Lower leg skin (tissue), 3 donors: ENCODE results near the gene HOXA1.

Experiments
- POLR2A ChIP-seq, 2 donors: fragments of 450-650 bp; IDR thresholded peaks; one replicate each; pipeline ENCODE4 v1.6.1; 2016 to 2017; ENCODE audit warnings: antibody characterized with exemption in 2 of 2, mild to moderate bottlenecking in 1 of 2, moderate library complexity in 1 of 2
- TF ChIP-seq, protein P1 (sequence below), 3 donors: fragments of 450-650 bp; IDR thresholded peaks; one replicate each; pipeline ENCODE4 v1.5.1; 2016; ENCODE audit warnings: antibody characterized with exemption in 3 of 3, mild to moderate bottlenecking in 3 of 3, moderate library complexity in 2 of 3

DNA sequence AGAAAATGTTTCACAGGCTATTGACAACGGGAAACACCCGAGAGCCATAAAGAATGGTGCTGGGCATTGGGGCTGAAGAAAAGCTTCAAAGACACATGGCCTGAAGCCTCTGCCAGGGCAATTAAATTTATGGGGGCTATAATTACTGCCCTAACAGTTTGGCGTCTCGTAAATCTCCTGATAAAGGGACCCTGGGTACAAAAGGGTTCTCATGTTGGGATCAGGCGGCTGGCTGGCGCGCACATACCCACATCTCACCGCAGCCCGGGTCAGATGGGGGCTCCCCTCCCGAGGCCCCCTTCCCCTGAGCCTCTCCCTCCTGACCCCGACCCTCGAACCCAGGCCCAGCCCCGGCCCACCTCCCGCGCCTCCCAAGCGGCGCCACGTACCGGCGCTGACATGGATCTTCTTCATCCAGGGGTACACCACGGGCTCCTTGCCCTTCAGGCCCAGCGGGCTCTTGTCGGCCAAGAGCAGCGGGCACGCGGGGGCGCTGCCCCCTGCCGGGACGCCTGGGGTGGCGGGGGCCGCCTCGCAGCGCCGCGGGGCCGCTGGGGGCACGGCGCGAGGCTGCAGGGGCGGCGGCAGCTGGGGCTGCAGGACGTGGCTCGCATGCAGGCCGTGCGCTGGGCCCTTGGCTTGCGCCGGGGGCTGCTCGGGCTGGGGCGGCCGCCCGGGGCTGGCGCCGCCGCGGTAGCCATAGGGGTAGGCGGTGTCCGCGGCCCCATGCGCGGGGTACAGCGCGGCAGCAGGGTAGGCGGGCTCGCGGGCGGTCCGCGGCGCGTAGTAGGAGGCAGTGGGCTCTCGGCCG is 34.1 kb upstream of the HOXA1 start:
- TF ChIP-seq, protein P1, sequence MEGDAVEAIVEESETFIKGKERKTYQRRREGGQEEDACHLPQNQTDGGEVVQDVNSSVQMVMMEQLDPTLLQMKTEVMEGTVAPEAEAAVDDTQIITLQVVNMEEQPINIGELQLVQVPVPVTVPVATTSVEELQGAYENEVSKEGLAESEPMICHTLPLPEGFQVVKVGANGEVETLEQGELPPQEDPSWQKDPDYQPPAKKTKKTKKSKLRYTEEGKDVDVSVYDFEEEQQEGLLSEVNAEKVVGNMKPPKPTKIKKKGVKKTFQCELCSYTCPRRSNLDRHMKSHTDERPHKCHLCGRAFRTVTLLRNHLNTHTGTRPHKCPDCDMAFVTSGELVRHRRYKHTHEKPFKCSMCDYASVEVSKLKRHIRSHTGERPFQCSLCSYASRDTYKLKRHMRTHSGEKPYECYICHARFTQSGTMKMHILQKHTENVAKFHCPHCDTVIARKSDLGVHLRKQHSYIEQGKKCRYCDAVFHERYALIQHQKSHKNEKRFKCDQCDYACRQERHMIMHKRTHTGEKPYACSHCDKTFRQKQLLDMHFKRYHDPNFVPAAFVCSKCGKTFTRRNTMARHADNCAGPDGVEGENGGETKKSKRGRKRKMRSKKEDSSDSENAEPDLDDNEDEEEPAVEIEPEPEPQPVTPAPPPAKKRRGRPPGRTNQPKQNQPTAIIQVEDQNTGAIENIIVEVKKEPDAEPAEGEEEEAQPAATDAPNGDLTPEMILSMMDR (IDR thresholded peaks at IDR 0.05): no peak
- TF ChIP-seq POLR2A (IDR thresholded peaks at IDR 0.05): no peak
